PFSK-1 (cell line): ENCODE measurements around the gene DHX29.

ENCODE experiments used
- FOXP2 ChIP-seq: optimal IDR thresholded peaks from 2 replicates; pipeline ENCODE3; 2011; ENCODE audit warnings: borderline replicate concordance, control low read depth, inconsistent platforms; ENCODE audit not compliant: insufficient read depth; ENCODE audit errors: extremely low read length, extremely low read depth
- POLR2AphosphoS5 ChIP-seq: IDR thresholded peaks from 2 replicates; pipeline ENCODE4 v1.6.1; 2012; ENCODE audit warnings: low read depth, mild to moderate bottlenecking, control low read depth, low read length, moderate library complexity
- SIN3A ChIP-seq: IDR thresholded peaks from 2 replicates; pipeline ENCODE4 v1.6.1; 2012; ENCODE audit warnings: mild to moderate bottlenecking, low read length, moderate library complexity, borderline replicate concordance; ENCODE audit not compliant: insufficient read depth
- TAF1 ChIP-seq: IDR thresholded peaks from 2 replicates; pipeline ENCODE4 v1.6.1; 2012; ENCODE audit warnings: low read length, control low read depth, borderline replicate concordance; ENCODE audit not compliant: insufficient read depth
- TF ChIP-seq, protein P1 (sequence below), 2 experiments: IDR thresholded peaks; 2 replicates each; pipeline versions ENCODE4 v1.6.1 to v1.8.0; 2011 to 2012; ENCODE audit warnings: low read depth in 2 of 2, low read length in 2 of 2, control low read depth in 1 of 2, inconsistent platforms in 1 of 2, mild to moderate bottlenecking in 1 of 2, moderate library complexity in 1 of 2; ENCODE audit not compliant: insufficient read depth in 1 of 2

The DHX29 gene

GRCh38 chr5:55313870-55314617 is 6.5 kb upstream of the DHX29 start:
- TF ChIP-seq, protein P1, sequence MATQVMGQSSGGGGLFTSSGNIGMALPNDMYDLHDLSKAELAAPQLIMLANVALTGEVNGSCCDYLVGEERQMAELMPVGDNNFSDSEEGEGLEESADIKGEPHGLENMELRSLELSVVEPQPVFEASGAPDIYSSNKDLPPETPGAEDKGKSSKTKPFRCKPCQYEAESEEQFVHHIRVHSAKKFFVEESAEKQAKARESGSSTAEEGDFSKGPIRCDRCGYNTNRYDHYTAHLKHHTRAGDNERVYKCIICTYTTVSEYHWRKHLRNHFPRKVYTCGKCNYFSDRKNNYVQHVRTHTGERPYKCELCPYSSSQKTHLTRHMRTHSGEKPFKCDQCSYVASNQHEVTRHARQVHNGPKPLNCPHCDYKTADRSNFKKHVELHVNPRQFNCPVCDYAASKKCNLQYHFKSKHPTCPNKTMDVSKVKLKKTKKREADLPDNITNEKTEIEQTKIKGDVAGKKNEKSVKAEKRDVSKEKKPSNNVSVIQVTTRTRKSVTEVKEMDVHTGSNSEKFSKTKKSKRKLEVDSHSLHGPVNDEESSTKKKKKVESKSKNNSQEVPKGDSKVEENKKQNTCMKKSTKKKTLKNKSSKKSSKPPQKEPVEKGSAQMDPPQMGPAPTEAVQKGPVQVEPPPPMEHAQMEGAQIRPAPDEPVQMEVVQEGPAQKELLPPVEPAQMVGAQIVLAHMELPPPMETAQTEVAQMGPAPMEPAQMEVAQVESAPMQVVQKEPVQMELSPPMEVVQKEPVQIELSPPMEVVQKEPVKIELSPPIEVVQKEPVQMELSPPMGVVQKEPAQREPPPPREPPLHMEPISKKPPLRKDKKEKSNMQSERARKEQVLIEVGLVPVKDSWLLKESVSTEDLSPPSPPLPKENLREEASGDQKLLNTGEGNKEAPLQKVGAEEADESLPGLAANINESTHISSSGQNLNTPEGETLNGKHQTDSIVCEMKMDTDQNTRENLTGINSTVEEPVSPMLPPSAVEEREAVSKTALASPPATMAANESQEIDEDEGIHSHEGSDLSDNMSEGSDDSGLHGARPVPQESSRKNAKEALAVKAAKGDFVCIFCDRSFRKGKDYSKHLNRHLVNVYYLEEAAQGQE (IDR thresholded peaks at IDR 0.05; ENCODE audit: insufficient read depth in 1 of 2, low read depth in 2 of 2, low read length in 2 of 2): no peak
- TF ChIP-seq TAF1 (no peak), FOXP2 (no peak), POLR2AphosphoS5 (no peak), SIN3A (no peak)

GRCh38 chr5:55308254-55308836 is 851 bp upstream of the DHX29 start:
- TF ChIP-seq, protein P1 (IDR thresholded peaks at IDR 0.05; ENCODE audit: insufficient read depth in 1 of 2, low read depth in 2 of 2, low read length in 2 of 2): no peak
- no peak for TF ChIP-seq POLR2AphosphoS5

GRCh38 chr5:55306641-55307382 is 682 bp downstream of the DHX29 start:
- no peak for TF ChIP-seq POLR2AphosphoS5
- TF ChIP-seq FOXP2: no peak
- TF ChIP-seq, protein P1 (IDR thresholded peaks at IDR 0.05; ENCODE audit: insufficient read depth in 1 of 2, low read depth in 2 of 2, low read length in 2 of 2): no peak
- no peak for TF ChIP-seq SIN3A
- TF ChIP-seq TAF1: no peak

GRCh38 chr5:55305345-55305744 is 2.1 kb downstream of the DHX29 start:
- TF ChIP-seq TAF1 (no peak), SIN3A (no peak), POLR2AphosphoS5 (no peak), FOXP2 (no peak)
- TF ChIP-seq, protein P1 (IDR thresholded peaks at IDR 0.05; ENCODE audit: insufficient read depth in 1 of 2, low read depth in 2 of 2, low read length in 2 of 2): no peak
